HepG2 (cell line): ENCODE data around the gene CENPB. TPM values are rescaled to one million over a fixed set of nuclear protein-coding genes. Genes with fewer than 3 reads are reported as not detected.

Experiments used
- ATAD3A ChIP-seq: sonication (generic); formaldehyde crosslinking; IDR thresholded peaks from 2 replicates; pipeline ENCODE4 v1.4.0; 2020; ENCODE audit warnings: missing genetic modification reagents
- CHD4 ChIP-seq: fragments of 200-600 bp; sonication (generic); IDR thresholded peaks from 2 replicates; pipeline ENCODE4 v1.7.0; 2017; ENCODE audit warnings: mild to moderate bottlenecking, low read length, borderline replicate concordance
- EHMT2 ChIP-seq: fragments of 200-600 bp; sonication (generic); IDR thresholded peaks from 2 replicates; pipeline ENCODE4 v1.7.0; 2017; ENCODE audit warnings: antibody characterized with exemption, low read depth, low read length, borderline replicate concordance
- HNRNPLL ChIP-seq: fragments of 200-400 bp; formaldehyde crosslinking; IDR thresholded peaks from 2 replicates; pipeline ENCODE4 v1.6.1; 2017; ENCODE audit warnings: mild to moderate bottlenecking, low read depth, low read length; ENCODE audit not compliant: poor library complexity, severe bottlenecking
- MED8 ChIP-seq: sonication (generic); formaldehyde crosslinking; IDR thresholded peaks from 2 replicates; pipeline ENCODE4 v1.8.1; 2023; ENCODE audit warnings: mild to moderate bottlenecking, missing genetic modification reagents; ENCODE audit not compliant: insufficient replicate concordance
- NFATC3 ChIP-seq: sonication (generic); formaldehyde crosslinking; IDR thresholded peaks from 2 replicates; pipeline ENCODE4 v1.5.1; 2020; ENCODE audit warnings: mild to moderate bottlenecking, missing genetic modification reagents
- NFE2 ChIP-seq: sonication (generic); formaldehyde crosslinking; IDR thresholded peaks from 2 replicates; pipeline ENCODE4 v1.4.0; 2020; ENCODE audit warnings: missing genetic modification reagents
- PAF1 ChIP-seq: IDR thresholded peaks from 2 replicates; pipeline ENCODE4 v1.6.1; 2016; ENCODE audit warnings: missing genetic modification reagents, missing compliant biosample characterization
- PRDM10 ChIP-seq: sonication (generic); formaldehyde crosslinking; IDR thresholded peaks from 2 replicates; pipeline ENCODE4 v1.4.0; 2020; ENCODE audit warnings: low read depth, missing genetic modification reagents
- RARA ChIP-seq: IDR thresholded peaks from 2 replicates; pipeline ENCODE4 v1.6.1; 2016; ENCODE audit warnings: missing genetic modification reagents, missing compliant biosample characterization
- RFXANK ChIP-seq: IDR thresholded peaks from 2 replicates; pipeline ENCODE4 v1.6.1; 2016
- SOX6 ChIP-seq, 2 experiments: fragments of 450-650 bp in 1 of 2; sonication (generic) in 1 of 2; formaldehyde crosslinking in 1 of 2; IDR thresholded peaks; 2 replicates each; pipeline versions ENCODE4 v1.4.0 to v1.6.1; 2017 to 2020; ENCODE audit warnings: antibody characterized with exemption in 1 of 2, mild to moderate bottlenecking in 1 of 2, missing genetic modification reagents in 1 of 2
- TFDP1 ChIP-seq: IDR thresholded peaks from 2 replicates; pipeline ENCODE4 v1.6.1; 2016; ENCODE audit warnings: missing compliant biosample characterization, missing genetic modification reagents, borderline replicate concordance
- TP53 ChIP-seq: sonication (generic); formaldehyde crosslinking; conservative IDR thresholded peaks from 2 replicates; pipeline ENCODE4 v1.4.0; 2020; ENCODE audit warnings: missing genetic modification reagents
- ZBTB44 ChIP-seq: sonication (generic); formaldehyde crosslinking; IDR thresholded peaks from 2 replicates; pipeline ENCODE4 v1.4.0; 2020; ENCODE audit warnings: missing genetic modification reagents
- ZFP62 ChIP-seq: sonication (generic); formaldehyde crosslinking; IDR thresholded peaks from 2 replicates; pipeline ENCODE4 v1.4.0; 2020; ENCODE audit warnings: missing genetic modification reagents
- ZFP91 ChIP-seq: sonication (generic); formaldehyde crosslinking; IDR thresholded peaks from 2 replicates; pipeline ENCODE4 v1.9.0; 2022; ENCODE audit warnings: missing genetic modification reagents, mild to moderate bottlenecking, borderline replicate concordance
- ZNF260 ChIP-seq: sonication (generic); formaldehyde crosslinking; IDR thresholded peaks from 2 replicates; pipeline ENCODE4 v1.4.0; 2020; ENCODE audit warnings: missing genetic modification reagents, low read depth, mild to moderate bottlenecking, borderline replicate concordance
- ZNF333 ChIP-seq: sonication (generic); formaldehyde crosslinking; IDR thresholded peaks from 2 replicates; pipeline ENCODE4 v1.4.0; 2020; ENCODE audit warnings: mild to moderate bottlenecking, missing genetic modification reagents, borderline replicate concordance
- ZNF670 ChIP-seq: sonication (generic); formaldehyde crosslinking; IDR thresholded peaks from 2 replicates; pipeline ENCODE4 v1.8.0; 2022; ENCODE audit warnings: mild to moderate bottlenecking, missing genetic modification reagents, borderline replicate concordance
- polyA plus RNA-seq, 8 experiments: library from polyadenylated mRNA; depleted of rRNA in 3 of 8; stranded (reverse) in 7 of 8; unstranded in 1 of 8; fragments of >200 nt; fragmentation: Illumina TruSeq in 4 of 8; extraction: Trizol in 4 of 8; gene quantifications; 2 replicates each; pipeline versions ENCODE4 v1.2.1 to v1.2.3, GENCODE V29; 2011 to 2016; ENCODE audit warnings: low read depth in 4 of 8, missing spikeins in 1 of 8, mixed read lengths in 1 of 8; ENCODE audit not compliant: insufficient read depth in 1 of 8
- total RNA-seq, 5 experiments: library from RNA; depleted of rRNA; stranded (reverse); fragments of >200 nt; fragmentation: Illumina TruSeq; extraction: Trizol; gene quantifications; 2 replicates each; pipeline ENCODE4 v1.2.3, GENCODE V29; 2016; ENCODE audit warnings: low read depth in 1 of 5

Gene CENPB
- total and polyA plus RNA-seq, 2 of the 13 experiments (the other 11 are each of a cell fraction or from before 2014, with no cell fraction given) = 10.4 to 54.5 TPM

- TF ChIP-seq ZNF260 (CRISPR knock-in tag) (no peak), ZNF670 (no peak), TFDP1 (CRISPR knock-in tag) (0 out of 2 replicates have a peak, but pooled peaks have one; percentile 70), EHMT2 (no peak), ATAD3A (no peak), TP53 (no peak), ZBTB44 (0 out of 2 replicates have a peak, but pooled peaks have one; percentile 20), ZNF333 (no peak), HNRNPLL (no peak), RARA (CRISPR knock-in tag) (peak; percentile 55), MED8 (CRISPR knock-in tag) (no peak), NFE2 (CRISPR knock-in tag) (no peak), NFATC3 (CRISPR knock-in tag) (peak; percentile 69; the same call in 1 of the 2 replicates), RFXANK (CRISPR knock-in tag) (peak; percentile 85; the same call in 1 of the 2 replicates), PAF1 (no peak), ZFP91 (CRISPR knock-in tag) (peak; percentile 87), SOX6 (IDR thresholded peaks at IDR 0.05) (no peak), SOX6 (CRISPR knock-in tag; IDR thresholded peaks at IDR 0.05) (peak; percentile 54; the same call in 1 of the 2 replicates), CHD4 (no peak), PRDM10 (peak; percentile 83), ZFP62 (CRISPR knock-in tag) (no peak)
Measured at GRCh38 chr20:3818155-3819151, 31.9 kb upstream of the CENPB start (continued).
